PC-3 (cell line): ENCODE results near the gene HOXB13. TPM values are rescaled to one million over a fixed set of nuclear protein-coding genes. Genes with fewer than 3 reads are reported as not detected.

ENCODE experiments used
- ATAC-seq: fragments of 200-7000 bp; cut with Tn5 transposase; 2 replicates; pipeline ENCODE4 v1.9.1; 2020; ENCODE audit warnings: mild to moderate bottlenecking, moderate library complexity
- BruUV-seq: library from RNA; stranded (reverse); fragments of 400-500 nt; replicated peaks from 2 replicates; lab custom pipeline; 2021; lab: Mats Ljungman, UMichigan
- CTCF ChIA-PET: fragments of 300-600 bp; sonication (Branson Sonifier 250); formaldehyde crosslinking; loops from one replicate; lab custom pipeline; 2022; ENCODE audit warnings: antibody characterized with exemption; lab: Charles Lee
- POLR2A ChIA-PET: fragments of 300-600 bp; sonication (Branson Sonifier 250); formaldehyde crosslinking; loops from one replicate; lab custom pipeline; 2022; ENCODE audit warnings: antibody characterized with exemption; ENCODE audit not compliant: unreplicated experiment; lab: Charles Lee
- DNase-seq: peaks from one replicate; pipeline ENCODE4 v3.0.0-alpha.2; 2015
- H2AFZ ChIP-seq: fragments of 300-600 bp; sonication (generic); 2 replicates; pipeline ENCODE4 v1.6.0; 2016; ENCODE audit warnings: antibody characterized with exemption, low read length
- H3F3A ChIP-seq: fragments of 300-600 bp; sonication (generic); one replicate; pipeline ENCODE4 v1.6.0; 2017; ENCODE audit warnings: antibody characterized with exemption, low read length, control low read depth, mild to moderate bottlenecking; ENCODE audit not compliant: unreplicated experiment
- H3K27ac ChIP-seq: fragments of 300-600 bp; sonication (generic); 2 replicates; pipeline ENCODE4 v1.5.1; 2016; ENCODE audit warnings: mild to moderate bottlenecking, low read length
- H3K27me3 ChIP-seq: fragments of 300-600 bp; sonication (generic); 2 replicates; pipeline ENCODE4 v1.6.1; 2016; ENCODE audit warnings: low read length, mixed read lengths
- H3K36me3 ChIP-seq: fragments of 300-600 bp; sonication (generic); 2 replicates; pipeline ENCODE4 v1.6.1; 2016; ENCODE audit warnings: low read depth, mixed run types, low read length, mixed read lengths
- H3K4me1 ChIP-seq: fragments of 300-600 bp; sonication (generic); 2 replicates; pipeline ENCODE4 v1.5.1; 2016; ENCODE audit warnings: low read length; ENCODE audit not compliant: insufficient read depth
- H3K4me2 ChIP-seq: fragments of 300-600 bp; sonication (generic); 2 replicates; pipeline ENCODE4 v1.6.0; 2016; ENCODE audit warnings: low read length
- H3K4me3 ChIP-seq: fragments of 300-600 bp; sonication (generic); 2 replicates; pipeline ENCODE4 v1.5.1; 2016; ENCODE audit warnings: mild to moderate bottlenecking, low read length, mixed read lengths
- H3K79me2 ChIP-seq: fragments of 300-600 bp; sonication (generic); 2 replicates; pipeline ENCODE4 v1.6.1; 2017; ENCODE audit warnings: low read length, mixed read lengths
- H3K9ac ChIP-seq: fragments of 300-600 bp; sonication (generic); 2 replicates; pipeline ENCODE4 v1.6.0; 2016; ENCODE audit warnings: mild to moderate bottlenecking, low read length
- H3K9me2 ChIP-seq: fragments of 300-600 bp; sonication (generic); replicated peaks from 2 replicates; pipeline ENCODE4 v1.6.1; 2016; ENCODE audit warnings: mixed run types, low read length, mixed read lengths
- H3K9me3 ChIP-seq: fragments of 300-600 bp; sonication (generic); 2 replicates; pipeline ENCODE4 v1.6.1; 2016; ENCODE audit warnings: low read length, mixed read lengths
- H4K20me1 ChIP-seq: fragments of 300-600 bp; sonication (generic); 2 replicates; pipeline ENCODE4 v1.6.1; 2016; ENCODE audit warnings: low read length, mixed read lengths
- EZH2 ChIP-seq: fragments of 300-600 bp; sonication (generic); IDR thresholded peaks from one replicate; pipeline ENCODE4 v1.6.1; 2017; ENCODE audit warnings: antibody characterized with exemption, mild to moderate bottlenecking, low read length; ENCODE audit not compliant: unreplicated experiment
- EZH2phosphoT487 ChIP-seq: fragments of 300-600 bp; sonication (generic); IDR thresholded peaks from 2 replicates; pipeline ENCODE4 v1.6.1; 2018; ENCODE audit warnings: mild to moderate bottlenecking, antibody characterized with exemption, low read length, borderline replicate concordance
- intact Hi-C: fragments of 100-400 bp; cut with micrococcal nuclease; formaldehyde crosslinking; loops from 2 replicates; pipeline ENCODE4 v1.9.0; 2023
- total RNA-seq: library from RNA; depleted of rRNA; stranded (reverse); fragments of >200 nt; gene quantifications from 2 replicates; pipeline ENCODE4 v1.2.3, GENCODE V29; 2014
- TF ChIP-seq, protein P1 (sequence below): fragments of 300-600 bp; sonication (generic); conservative IDR thresholded peaks from 2 replicates; pipeline ENCODE4 v1.5.1; 2017; ENCODE audit warnings: antibody characterized with exemption, low read depth, mild to moderate bottlenecking, low read length

HOXB13 gene
- total RNA-seq, 1 experiment from 2014 or later: 80.8 TPM

- no TSS peak for BruUV-seq
- ChIA-PET POLR2A (interaction anchor here (0.6 to 1.3 kb wide), 9 partner anchors 11 to 250 kb away, joined by 3 to 6 read pairs (median 4); no protein-coding TSS in a partner anchor), CTCF (interaction anchor here (0.6 to 5.0 kb wide), 10 partner anchors 15 to 162 kb away, joined by 3 to 76 read pairs (median 12); no protein-coding TSS in a partner anchor)
- H3K79me2 ChIP-seq: peaks cover 100% of the 10 kb centered on the region
- no peaks in the 10 kb centered on the region for H4K20me1 ChIP-seq
- H3K4me3 ChIP-seq: peak within 1 kb of the TSS; percentile 90
- intact Hi-C loops: loop anchor here (1.0 to 2.0 kb wide), 4 partner anchors 34 to 170 kb away; partner anchors contain the start of gene ATP5MC1
- H3F3A ChIP-seq: peaks cover 5% of the 10 kb centered on the region
- no peaks in the 10 kb centered on the region for H3K27me3 ChIP-seq
- H3K4me2 ChIP-seq: peak within 1 kb of the TSS; percentile 85
- no peak for TF ChIP-seq EZH2
- TF ChIP-seq EZH2phosphoT487: no peak
- TF ChIP-seq, protein P1, sequence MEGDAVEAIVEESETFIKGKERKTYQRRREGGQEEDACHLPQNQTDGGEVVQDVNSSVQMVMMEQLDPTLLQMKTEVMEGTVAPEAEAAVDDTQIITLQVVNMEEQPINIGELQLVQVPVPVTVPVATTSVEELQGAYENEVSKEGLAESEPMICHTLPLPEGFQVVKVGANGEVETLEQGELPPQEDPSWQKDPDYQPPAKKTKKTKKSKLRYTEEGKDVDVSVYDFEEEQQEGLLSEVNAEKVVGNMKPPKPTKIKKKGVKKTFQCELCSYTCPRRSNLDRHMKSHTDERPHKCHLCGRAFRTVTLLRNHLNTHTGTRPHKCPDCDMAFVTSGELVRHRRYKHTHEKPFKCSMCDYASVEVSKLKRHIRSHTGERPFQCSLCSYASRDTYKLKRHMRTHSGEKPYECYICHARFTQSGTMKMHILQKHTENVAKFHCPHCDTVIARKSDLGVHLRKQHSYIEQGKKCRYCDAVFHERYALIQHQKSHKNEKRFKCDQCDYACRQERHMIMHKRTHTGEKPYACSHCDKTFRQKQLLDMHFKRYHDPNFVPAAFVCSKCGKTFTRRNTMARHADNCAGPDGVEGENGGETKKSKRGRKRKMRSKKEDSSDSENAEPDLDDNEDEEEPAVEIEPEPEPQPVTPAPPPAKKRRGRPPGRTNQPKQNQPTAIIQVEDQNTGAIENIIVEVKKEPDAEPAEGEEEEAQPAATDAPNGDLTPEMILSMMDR: no peak
- no peaks in the 10 kb centered on the region for H3K9me3 ChIP-seq
- peak within 1 kb of the TSS; percentile 66 for H2AFZ ChIP-seq
- DNase-seq (peak; percentile 96), ATAC-seq (peak; percentile 23)
- H3K9ac ChIP-seq: peak within 1 kb of the TSS; percentile 90
- no peaks in the 10 kb centered on the region for H3K36me3 ChIP-seq
- H3K9me2 ChIP-seq: no peaks in the 10 kb centered on the region
- peaks cover 36% of the 10 kb centered on the region for H3K4me1 ChIP-seq
- peak within 1 kb of the TSS; percentile 85 for H3K27ac ChIP-seq
Observed at GRCh38 chr17:48722915-48723422, 5.6 kb downstream of the HOXB13 start, which contains the start of gene PRAC2. Gene PRAC2, plus strand, starts transcription at chr17:48723185. Its CDS starts 1,226 bp downstream, at chr17:48724411.

- POLR2A ChIA-PET: interaction anchor here (0.7 to 1.2 kb wide), 4 partner anchors 12 to 46 kb away, joined by 3 to 6 read pairs (median 5); no protein-coding TSS in a partner anchor
- no peaks in the 10 kb centered on the region for H3K9me2 ChIP-seq
- H3F3A ChIP-seq: peaks cover 5% of the 10 kb centered on the region
- DNase-seq: peak; percentile 97
- peak within 1 kb of the TSS; percentile 87 for H3K27ac ChIP-seq
- peak within 1 kb of the TSS; percentile 90 for H3K4me3 ChIP-seq
- TF ChIP-seq, protein P1: peak; percentile 29; the same call in 1 of the 2 replicates
- no peak for TF ChIP-seq EZH2phosphoT487
- peak within 1 kb of the TSS; percentile 90 for H3K9ac ChIP-seq
- H4K20me1 ChIP-seq: no peaks in the 10 kb centered on the region
- ATAC-seq: peak; percentile 48
- H2AFZ ChIP-seq: peak within 1 kb of the TSS; percentile 66
- H3K4me1 ChIP-seq: peaks cover 40% of the 10 kb centered on the region
- H3K27me3 ChIP-seq: no peaks in the 10 kb centered on the region
- peak within 1 kb of the TSS; percentile 85 for H3K4me2 ChIP-seq
- H3K9me3 ChIP-seq: no peaks in the 10 kb centered on the region
- peaks cover 100% of the 10 kb centered on the region for H3K79me2 ChIP-seq
- intact Hi-C loops: loop anchor here (1.0 to 2.0 kb wide), 4 partner anchors 34 to 170 kb away; partner anchors contain the start of gene ATP5MC1
- CTCF ChIA-PET: interaction anchor here (0.6 to 5.0 kb wide), 8 partner anchors 16 to 563 kb away, joined by 3 to 76 read pairs (median 16); no protein-coding TSS in a partner anchor
- BruUV-seq: no TSS peak
- H3K36me3 ChIP-seq: no peaks in the 10 kb centered on the region
Observed at GRCh38 chr17:48722201-48722907, 6.2 kb downstream of the HOXB13 start, which contains the start of gene PRAC1. Gene PRAC1, minus strand, starts transcription at chr17:48722518. Its CDS starts 126 bp downstream, at chr17:48722392.
